ENCODE measurements around the gene ODAPH. TPM values are rescaled to one million over a fixed set of nuclear protein-coding genes. Genes with fewer than 3 reads are reported as not detected.
"Not testable (repeated sequence)": the region's sequence is repeated elsewhere in the genome, so short reads cannot be mapped to it uniquely, and the experiment has no call there.

Gene ODAPH
- total RNA-seq, 6 experiments from 2014 or later, result not detected

- Mint-ChIP-seq H3K36me3 (ENCODE audit: low read depth) (peaks cover 8% of the 10 kb centered on the region), H3K9me3 (no peaks in the 10 kb centered on the region), H3K27me3 (ENCODE audit: insufficient read depth) (no peaks in the 10 kb centered on the region)
Measured at GRCh38 chr4:75525910-75526309, 30.0 kb upstream of the ODAPH start.

GRCh38 chr4:75527482-75527881 is 28.4 kb upstream of the ODAPH start:
- Mint-ChIP-seq H3K4me1 (ENCODE audit: low read depth) (no peaks in the 10 kb centered on the region), H3K9me3 (peaks cover 10% of the 10 kb centered on the region; the same call in 1 of the 2 replicates), H3K27ac (no peak overlapping the region), H3K4me3 (no peak overlapping the region), H3K36me3 (ENCODE audit: low read depth) (peaks cover 22% of the 10 kb centered on the region), H3K27me3 (ENCODE audit: insufficient read depth) (no peaks in the 10 kb centered on the region)
- TF ChIP-seq CTCF (IDR thresholded peaks at IDR 0.05), result no peak
- no peak for DNase-seq

More at GRCh38 chr4:75525910-75526309, 30.0 kb upstream of the ODAPH start:
- H3K4me3 Mint-ChIP-seq, result no peak overlapping the region
- no peak overlapping the region for H3K27ac Mint-ChIP-seq
- no peak for TF ChIP-seq CTCF (IDR thresholded peaks at IDR 0.05)
- H3K4me1 Mint-ChIP-seq (ENCODE audit: low read depth), result no peaks in the 10 kb centered on the region
- DNase-seq, result no peak

GRCh38 chr4:75530556-75531322 is 25.1 kb upstream of the ODAPH start:
- H3K27me3 Mint-ChIP-seq (ENCODE audit: insufficient read depth), result no peaks in the 10 kb centered on the region
- no peak for TF ChIP-seq CTCF (IDR thresholded peaks at IDR 0.05)
- H3K4me1 Mint-ChIP-seq (ENCODE audit: low read depth), result no peaks in the 10 kb centered on the region
- H3K27ac Mint-ChIP-seq, result no peak overlapping the region
- no peak for DNase-seq
- H3K4me3 Mint-ChIP-seq, result no peak overlapping the region
- peaks cover 21% of the 10 kb centered on the region; the same call in 1 of the 2 replicates for H3K9me3 Mint-ChIP-seq
- peaks cover 33% of the 10 kb centered on the region for H3K36me3 Mint-ChIP-seq (ENCODE audit: low read depth)

GRCh38 chr4:75531536-75532143 is 24.2 kb upstream of the ODAPH start:
- DNase-seq; H3K27me3 Mint-ChIP-seq (ENCODE audit: insufficient read depth); H3K4me1 Mint-ChIP-seq (ENCODE audit: low read depth); H3K4me3 Mint-ChIP-seq; H3K27ac Mint-ChIP-seq: not testable (repeated sequence)
- Mint-ChIP-seq H3K36me3 (ENCODE audit: low read depth) (peaks cover 33% of the 10 kb centered on the region), H3K9me3 (peaks cover 21% of the 10 kb centered on the region; the same call in 1 of the 2 replicates)

- not testable (repeated sequence) for H3K27me3 Mint-ChIP-seq (ENCODE audit: insufficient read depth); H3K4me1 Mint-ChIP-seq (ENCODE audit: low read depth); H3K4me3 Mint-ChIP-seq; DNase-seq; H3K27ac Mint-ChIP-seq
- Mint-ChIP-seq H3K36me3 (ENCODE audit: low read depth) (peaks cover 41% of the 10 kb centered on the region), H3K9me3 (peaks cover 21% of the 10 kb centered on the region; the same call in 1 of the 2 replicates)
Measured at GRCh38 chr4:75533339-75533887, 22.5 kb upstream of the ODAPH start.

- Mint-ChIP-seq H3K36me3 (ENCODE audit: low read depth) (peaks cover 41% of the 10 kb centered on the region), H3K9me3 (peaks cover 21% of the 10 kb centered on the region; the same call in 1 of the 2 replicates)
- H3K27me3 Mint-ChIP-seq (ENCODE audit: insufficient read depth); DNase-seq; H3K4me3 Mint-ChIP-seq; H3K27ac Mint-ChIP-seq; H3K4me1 Mint-ChIP-seq (ENCODE audit: low read depth): not testable (repeated sequence)
Measured at GRCh38 chr4:75533926-75534325, 21.9 kb upstream of the ODAPH start.

GRCh38 chr4:75537308-75537707 is 18.6 kb upstream of the ODAPH start:
- peaks cover 11% of the 10 kb centered on the region; the same call in 1 of the 2 replicates for H3K9me3 Mint-ChIP-seq
- not testable (repeated sequence) for H3K27ac Mint-ChIP-seq; H3K4me3 Mint-ChIP-seq; DNase-seq; H3K27me3 Mint-ChIP-seq (ENCODE audit: insufficient read depth); H3K4me1 Mint-ChIP-seq (ENCODE audit: low read depth)
- H3K36me3 Mint-ChIP-seq (ENCODE audit: low read depth), result peaks cover 21% of the 10 kb centered on the region
